Tibial nerve (tissue), 4 donors: ENCODE results near the gene FKBP8.

Experiments used
- CTCF ChIP-seq, 5 experiments: fragments of 200-600 bp in 3 of 5; fragments of 450-650 bp in 2 of 5; sonication (generic) in 3 of 5; IDR thresholded peaks; one replicate each; pipeline ENCODE4 v1.5.1; 2016 to 2019; ENCODE audit warnings: antibody characterized with exemption in 5 of 5, mild to moderate bottlenecking in 3 of 5, moderate library complexity in 2 of 5
- EP300 ChIP-seq, 2 donors: sonication (generic); formaldehyde crosslinking; IDR thresholded peaks; one replicate each; pipeline ENCODE4 v1.6.1; 2017; ENCODE audit warnings: antibody characterized with exemption in 2 of 2, mild to moderate bottlenecking in 1 of 2
- POLR2A ChIP-seq, 2 donors: fragments of 450-650 bp; IDR thresholded peaks; one replicate each; pipeline ENCODE4 v1.6.1; 2017; ENCODE audit warnings: antibody characterized with exemption in 2 of 2, mild to moderate bottlenecking in 2 of 2, moderate library complexity in 2 of 2

GRCh38 chr19:18542941-18543813, at the start of gene FKBP8:
- TF ChIP-seq CTCF (IDR thresholded peaks at IDR 0.05) (no peak), EP300 (IDR thresholded peaks at IDR 0.05) (no peak), POLR2A (IDR thresholded peaks at IDR 0.05) (no peak)
